Activated T-cell treated with anti-CD3 and anti-CD28 coated beads, Interleukin-2, amount 50 U/mL, for 24 hours (primary cell): ENCODE data around the gene NPHP4.

Experiments
- DNase-seq: peaks from one replicate; pipeline ENCODE4 v3.0.0-alpha.2; 2020
- H3K27ac Mint-ChIP-seq: 2 replicates; pipeline ENCODE4 v1.8.0; 2020; ENCODE audit warnings: mild to moderate bottlenecking, mixed read lengths
- H3K27me3 Mint-ChIP-seq: 2 replicates; pipeline ENCODE4 v1.8.0; 2020; ENCODE audit warnings: mixed read lengths
- H3K36me3 Mint-ChIP-seq: 2 replicates; pipeline ENCODE4 v1.8.0; 2020; ENCODE audit warnings: low read depth, mixed read lengths
- H3K4me1 Mint-ChIP-seq: 2 replicates; pipeline ENCODE4 v1.8.0; 2020; ENCODE audit warnings: low read depth, mixed read lengths
- H3K4me3 Mint-ChIP-seq: 2 replicates; pipeline ENCODE4 v1.8.0; 2020; ENCODE audit warnings: mild to moderate bottlenecking, moderate library complexity, mixed read lengths
- H3K9me3 Mint-ChIP-seq: 2 replicates; pipeline ENCODE4 v1.8.0; 2020; ENCODE audit warnings: mixed read lengths

Gene NPHP4

DNA sequence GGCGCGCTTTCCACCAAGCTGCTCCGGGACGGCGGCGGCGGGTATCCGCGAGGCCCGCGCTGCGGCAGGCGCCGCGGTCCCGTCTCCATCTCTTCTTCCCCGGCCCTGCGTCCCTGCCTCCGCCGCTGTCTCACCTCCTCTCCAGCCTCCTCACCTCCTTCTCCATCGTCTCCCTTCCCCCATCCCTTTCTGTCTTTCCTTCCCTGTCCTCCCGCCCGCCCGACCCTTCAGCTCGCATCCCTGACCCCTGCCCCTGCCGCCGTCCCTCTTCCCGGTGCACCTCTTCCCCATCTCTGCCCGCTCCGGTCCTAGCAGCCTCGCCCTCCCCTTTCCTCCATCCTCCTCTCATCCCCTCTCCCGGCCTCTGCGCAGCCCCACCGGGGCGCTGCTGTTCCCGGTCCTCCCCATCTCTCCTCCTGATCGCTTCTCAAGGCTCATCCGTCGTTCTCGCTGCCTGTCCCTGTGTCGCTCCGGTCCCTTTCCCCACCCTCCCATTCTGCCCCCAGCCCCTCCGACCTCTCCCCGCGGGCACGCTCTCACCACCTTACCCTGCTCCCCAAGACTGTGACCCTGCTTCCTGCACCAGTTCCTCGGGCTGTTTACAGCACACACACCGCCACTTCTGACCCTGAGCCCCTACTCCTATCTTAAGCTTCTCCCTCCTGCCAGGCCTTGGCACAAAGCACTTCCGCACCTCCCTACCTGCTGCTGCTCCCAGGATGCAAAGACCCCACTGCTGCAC is 760 bp upstream of the NPHP4 start:
- no peaks in the 10 kb centered on the region for H3K27me3 Mint-ChIP-seq
- DNase-seq = peak; percentile 58
- H3K4me3 Mint-ChIP-seq = peak overlapping the region; percentile 96
- H3K36me3 Mint-ChIP-seq = peaks cover 22% of the 10 kb centered on the region
- no peaks in the 10 kb centered on the region for H3K9me3 Mint-ChIP-seq
- H3K4me1 Mint-ChIP-seq = peaks cover 35% of the 10 kb centered on the region
- peak overlapping the region; percentile 94 for H3K27ac Mint-ChIP-seq

DNA sequence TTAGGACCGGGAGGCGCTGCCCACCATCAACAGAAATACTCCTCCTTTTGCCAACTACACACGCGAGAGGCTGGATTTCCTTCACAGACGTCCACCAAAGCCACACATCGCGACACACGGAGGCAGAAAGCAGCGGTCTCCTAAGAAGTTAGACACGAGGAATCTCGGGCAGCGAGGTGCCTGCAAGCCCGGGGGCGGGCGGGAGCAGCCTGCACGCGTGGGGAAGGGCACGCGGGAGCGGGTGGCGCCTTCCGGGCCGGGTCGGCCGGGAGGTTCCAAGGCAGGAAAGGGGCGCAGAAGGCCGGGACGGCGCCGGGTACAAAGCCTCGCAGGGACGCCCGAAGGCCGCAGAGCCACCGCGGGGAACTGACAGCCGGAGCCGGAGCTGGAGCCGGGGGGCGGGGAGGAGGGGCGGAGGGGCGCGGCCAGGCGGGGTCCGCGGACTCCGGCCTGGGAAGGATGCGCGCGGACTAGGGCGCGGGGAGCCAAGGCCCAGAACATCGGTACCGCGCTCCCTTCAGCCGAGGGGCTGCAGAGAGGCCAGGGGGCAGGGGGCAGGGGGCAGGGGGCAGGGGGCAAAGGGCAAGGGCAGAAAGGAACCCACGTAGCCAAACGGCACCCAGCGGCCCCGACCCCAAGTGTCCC is 722 bp downstream of the NPHP4 start:
- H3K36me3 Mint-ChIP-seq = peaks cover 15% of the 10 kb centered on the region
- H3K27me3 Mint-ChIP-seq = no peaks in the 10 kb centered on the region
- DNase-seq = no peak
- H3K27ac Mint-ChIP-seq = peak overlapping the region; percentile 94
- peaks cover 32% of the 10 kb centered on the region for H3K4me1 Mint-ChIP-seq
- H3K4me3 Mint-ChIP-seq = peak overlapping the region; percentile 96
- H3K9me3 Mint-ChIP-seq = no peaks in the 10 kb centered on the region

DNA sequence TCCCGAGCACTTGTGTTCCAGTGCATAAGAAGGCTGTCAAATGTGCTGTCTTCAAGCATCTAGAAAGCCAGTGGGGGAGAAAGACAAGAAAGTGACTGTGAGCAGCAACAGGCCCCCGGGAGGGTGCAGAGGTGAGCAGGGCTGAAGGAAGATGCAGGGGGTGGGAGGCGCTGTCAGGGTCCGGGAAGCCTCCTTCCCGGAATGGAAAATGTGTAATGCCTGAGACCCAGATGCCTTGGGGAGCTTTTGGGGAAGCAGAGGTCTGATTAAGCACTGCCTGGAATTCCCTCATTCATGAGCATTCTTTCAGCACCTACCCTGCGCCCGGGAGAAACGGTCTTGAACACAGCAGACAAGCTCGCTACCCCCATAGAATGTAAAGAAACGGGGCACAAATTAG is 1.3 kb downstream of the NPHP4 start:
- DNase-seq = no peak
- Mint-ChIP-seq H3K4me3 (peak overlapping the region; percentile 96), H3K4me1 (peaks cover 31% of the 10 kb centered on the region), H3K27ac (peak overlapping the region; percentile 85), H3K9me3 (no peaks in the 10 kb centered on the region), H3K27me3 (no peaks in the 10 kb centered on the region), H3K36me3 (peaks cover 11% of the 10 kb centered on the region)

DNA sequence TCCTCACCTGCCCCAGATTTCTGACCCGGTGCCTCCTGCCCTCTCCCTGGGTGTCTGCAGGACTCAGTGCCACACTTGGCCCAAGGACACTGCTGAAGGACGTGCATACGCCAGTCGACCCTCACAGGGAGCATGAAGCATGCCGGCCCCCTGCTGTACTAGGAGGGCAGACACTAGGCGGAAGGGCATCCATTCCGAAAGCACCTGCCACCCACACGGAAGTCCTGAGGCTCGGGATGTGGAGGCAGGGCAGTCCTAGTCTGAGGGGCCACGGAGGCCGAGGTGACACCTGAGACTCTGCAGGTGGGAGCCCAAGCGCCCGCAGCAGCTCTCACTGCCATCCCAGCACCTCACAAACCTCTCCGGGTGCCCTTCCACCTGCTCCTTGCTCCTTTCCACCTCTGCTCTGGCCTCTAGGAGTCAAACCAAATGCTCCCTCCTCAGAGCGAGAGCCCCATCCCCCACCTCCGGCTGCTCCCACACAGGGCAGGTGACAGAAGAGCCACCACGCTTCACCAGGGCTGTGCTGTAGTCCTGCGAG is 2.4 kb downstream of the NPHP4 start:
- Mint-ChIP-seq H3K27me3 (no peaks in the 10 kb centered on the region), H3K9me3 (no peaks in the 10 kb centered on the region), H3K4me3 (no peak overlapping the region), H3K36me3 (peaks cover 20% of the 10 kb centered on the region), H3K4me1 (peaks cover 21% of the 10 kb centered on the region), H3K27ac (no peak overlapping the region)
- DNase-seq = no peak

DNA sequence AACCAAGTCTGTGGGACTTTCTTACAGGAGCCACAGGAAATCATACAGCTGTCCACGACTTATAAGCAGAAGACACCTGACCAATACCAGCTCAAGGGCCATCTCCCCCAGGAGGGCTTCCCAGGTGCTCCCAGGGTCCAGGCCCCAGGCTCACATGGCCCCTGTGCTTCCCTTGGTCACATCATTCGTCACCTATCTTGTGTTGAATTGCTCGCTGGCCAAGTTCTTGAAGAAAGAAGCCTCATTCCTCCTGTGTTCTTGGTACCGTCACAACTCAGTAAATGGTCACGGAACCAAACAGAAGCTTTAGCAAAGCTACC is 3.0 kb downstream of the NPHP4 start:
- Mint-ChIP-seq H3K27ac (no peak overlapping the region), H3K4me3 (no peak overlapping the region), H3K9me3 (no peaks in the 10 kb centered on the region), H3K27me3 (no peaks in the 10 kb centered on the region), H3K36me3 (peaks cover 23% of the 10 kb centered on the region), H3K4me1 (peaks cover 15% of the 10 kb centered on the region)
- no peak for DNase-seq

DNA sequence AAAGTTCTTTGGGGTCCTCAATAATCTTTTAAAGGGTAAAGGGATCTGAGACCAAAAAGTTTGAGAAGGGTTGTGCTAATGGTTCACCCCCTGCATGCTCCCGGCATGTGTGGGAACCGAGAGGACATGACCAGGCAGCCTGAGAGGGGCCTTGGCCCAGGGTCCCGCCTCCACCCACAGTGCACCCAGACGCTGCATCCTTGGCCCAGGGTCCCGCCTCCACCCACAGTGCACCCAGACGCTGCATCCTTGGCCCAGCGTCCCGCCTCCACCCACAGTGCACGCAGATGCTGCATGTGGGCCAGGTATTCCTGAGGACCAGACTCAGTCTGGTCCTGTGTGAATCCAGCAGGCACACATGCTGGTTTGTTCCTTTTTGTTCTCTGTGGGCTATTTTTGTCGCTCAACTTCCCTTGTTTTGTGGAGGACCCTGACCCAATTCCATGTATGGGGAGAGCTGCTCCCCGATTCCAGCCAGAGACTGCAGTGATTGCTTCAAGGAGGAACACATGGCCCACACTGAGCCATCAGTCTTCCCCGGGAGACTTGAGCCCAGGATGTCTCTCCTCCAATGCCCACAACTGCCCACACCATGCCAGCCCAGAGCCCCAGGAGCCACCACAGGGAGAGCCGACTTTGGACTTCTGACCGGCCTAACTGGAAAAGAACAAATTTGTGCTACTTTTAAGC is 3.5 kb downstream of the NPHP4 start:
- no peaks in the 10 kb centered on the region for H3K9me3 Mint-ChIP-seq
- H3K27me3 Mint-ChIP-seq = no peaks in the 10 kb centered on the region
- DNase-seq = no peak
- no peak overlapping the region for H3K27ac Mint-ChIP-seq
- H3K36me3 Mint-ChIP-seq = peaks cover 23% of the 10 kb centered on the region
- H3K4me3 Mint-ChIP-seq = no peak overlapping the region
- H3K4me1 Mint-ChIP-seq = peaks cover 10% of the 10 kb centered on the region

DNA sequence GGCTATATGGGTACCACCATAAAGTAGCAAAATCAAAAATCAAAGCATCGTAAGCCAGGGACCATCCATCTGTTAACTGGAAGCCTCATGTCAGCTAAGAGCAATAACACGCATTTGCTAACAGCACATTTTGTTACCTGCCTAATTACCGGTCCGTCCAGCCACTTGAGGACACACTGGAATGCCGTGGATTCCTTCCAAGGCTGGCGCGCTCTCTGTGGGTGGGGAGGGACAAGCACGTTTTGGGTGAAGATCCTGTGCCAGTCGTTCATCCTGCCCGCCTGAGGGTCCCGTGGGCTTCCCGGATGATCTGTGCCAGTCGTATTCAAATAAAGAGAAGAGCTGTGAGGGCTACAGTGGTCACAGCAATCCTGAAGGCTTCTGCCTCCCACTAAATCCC is 6.2 kb downstream of the NPHP4 start:
- H3K4me1 Mint-ChIP-seq = peaks cover 4% of the 10 kb centered on the region
- H3K27ac Mint-ChIP-seq = no peak overlapping the region
- H3K27me3 Mint-ChIP-seq = no peaks in the 10 kb centered on the region
- DNase-seq = no peak
- no peaks in the 10 kb centered on the region for H3K9me3 Mint-ChIP-seq
- H3K36me3 Mint-ChIP-seq = peaks cover 31% of the 10 kb centered on the region
- H3K4me3 Mint-ChIP-seq = no peak overlapping the region

DNA sequence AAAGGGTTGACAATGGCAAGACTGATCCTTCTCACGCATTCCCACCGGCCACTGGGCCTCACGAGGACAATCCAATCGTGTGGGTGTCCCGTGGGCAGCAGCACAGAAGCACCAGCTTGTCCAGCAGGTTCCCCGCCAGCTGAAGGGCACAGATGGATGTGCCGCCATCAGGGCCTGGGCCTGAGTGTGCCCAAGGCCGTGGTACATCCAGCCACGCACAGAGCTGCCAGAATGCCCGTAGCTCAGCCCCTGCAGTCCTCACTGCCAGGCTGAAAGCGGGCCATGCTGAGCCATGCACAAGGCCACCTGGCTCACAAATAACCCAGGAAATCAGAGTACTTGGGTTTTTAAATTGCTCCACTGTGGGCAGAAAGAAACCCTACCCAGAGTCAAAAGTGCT is 7.0 kb downstream of the NPHP4 start:
- Mint-ChIP-seq H3K4me1 (no peaks in the 10 kb centered on the region), H3K27ac (no peak overlapping the region), H3K9me3 (no peaks in the 10 kb centered on the region), H3K27me3 (no peaks in the 10 kb centered on the region), H3K4me3 (no peak overlapping the region), H3K36me3 (peaks cover 31% of the 10 kb centered on the region)
- DNase-seq = no peak

DNA sequence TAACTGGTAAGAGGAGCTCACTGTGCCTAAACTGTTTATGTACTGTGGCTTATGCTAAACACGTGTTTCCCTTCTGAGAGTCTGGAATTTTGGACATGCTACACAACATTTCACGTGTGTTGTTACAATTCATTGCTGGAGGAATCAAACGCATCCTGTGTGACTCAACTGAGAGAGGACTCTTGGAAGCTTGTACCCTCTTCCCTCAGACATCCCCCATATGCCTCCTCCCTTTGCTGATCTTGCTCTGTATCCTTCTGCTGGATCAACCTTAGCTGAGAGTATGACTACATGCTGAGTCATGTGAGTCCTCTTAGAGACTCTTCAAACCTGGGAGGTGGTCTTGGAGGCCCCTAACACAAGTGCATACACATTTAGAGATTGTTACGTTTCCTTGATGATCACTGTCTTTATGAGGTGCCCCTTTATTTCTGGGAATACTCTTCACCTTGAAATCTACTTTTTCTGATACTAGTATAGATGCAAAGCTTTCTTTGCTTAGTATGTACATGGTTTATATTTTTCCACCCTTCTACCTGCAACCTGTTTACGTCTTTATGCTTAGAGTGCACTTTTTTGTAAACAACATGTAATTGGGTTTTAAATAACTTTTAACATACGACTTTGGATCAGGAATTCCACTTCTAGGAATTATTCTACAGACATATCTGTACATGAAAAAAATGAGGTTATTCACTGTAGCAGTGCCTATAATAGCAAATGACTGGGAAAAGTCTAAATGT is 8.7 kb downstream of the NPHP4 start:
- Mint-ChIP-seq H3K27me3 (no peaks in the 10 kb centered on the region), H3K36me3 (peaks cover 32% of the 10 kb centered on the region), H3K4me3 (no peak overlapping the region), H3K9me3 (no peaks in the 10 kb centered on the region), H3K27ac (no peak overlapping the region), H3K4me1 (no peaks in the 10 kb centered on the region)
- no peak for DNase-seq

DNA sequence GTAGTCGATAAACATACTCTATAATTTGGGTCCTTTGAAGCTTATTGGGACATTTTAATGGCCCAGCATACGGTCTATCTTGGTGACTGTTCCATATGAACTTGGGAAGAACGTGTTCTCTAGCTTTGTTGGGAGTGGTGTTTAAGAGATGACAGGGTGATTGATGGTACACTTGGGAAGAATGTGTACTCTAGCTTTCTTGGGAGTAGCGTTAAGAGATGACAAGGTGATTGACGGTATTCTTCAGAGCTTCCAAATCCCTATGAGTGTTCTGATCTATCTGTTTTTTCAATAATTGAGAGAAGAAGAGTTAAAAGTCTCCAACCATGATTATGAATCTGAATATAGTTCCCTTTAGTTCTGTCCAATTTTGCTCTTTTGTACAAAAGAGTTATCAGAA is 9.4 kb downstream of the NPHP4 start:
- Mint-ChIP-seq H3K36me3 (peaks cover 32% of the 10 kb centered on the region), H3K4me1 (no peaks in the 10 kb centered on the region), H3K27me3 (no peaks in the 10 kb centered on the region), H3K27ac (no peak overlapping the region), H3K4me3 (no peak overlapping the region), H3K9me3 (no peaks in the 10 kb centered on the region)
- DNase-seq = no peak

DNA sequence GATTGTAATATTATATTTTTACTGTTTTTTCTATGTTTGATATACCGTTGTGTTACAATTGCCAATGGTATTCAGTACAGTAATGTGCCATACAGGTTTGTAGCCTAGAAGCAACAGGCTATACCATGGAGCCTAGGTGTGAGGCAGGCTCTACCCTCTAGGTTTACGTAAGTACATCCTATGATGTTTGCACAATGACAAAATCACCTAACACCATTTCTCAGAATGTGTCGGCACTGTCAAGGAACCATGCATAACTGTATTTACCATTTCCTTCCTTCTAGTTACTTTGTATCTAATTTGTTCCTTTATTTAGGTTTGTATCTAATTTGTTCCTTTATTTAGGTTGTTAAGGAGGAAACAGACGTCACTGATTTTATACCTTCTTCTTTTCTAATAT is 9.9 kb downstream of the NPHP4 start:
- DNase-seq = no peak
- no peak overlapping the region for H3K27ac Mint-ChIP-seq
- no peak overlapping the region for H3K4me3 Mint-ChIP-seq
- no peaks in the 10 kb centered on the region for H3K27me3 Mint-ChIP-seq
- peaks cover 2% of the 10 kb centered on the region for H3K4me1 Mint-ChIP-seq
- peaks cover 2% of the 10 kb centered on the region for H3K9me3 Mint-ChIP-seq
- H3K36me3 Mint-ChIP-seq = peaks cover 36% of the 10 kb centered on the region

DNA sequence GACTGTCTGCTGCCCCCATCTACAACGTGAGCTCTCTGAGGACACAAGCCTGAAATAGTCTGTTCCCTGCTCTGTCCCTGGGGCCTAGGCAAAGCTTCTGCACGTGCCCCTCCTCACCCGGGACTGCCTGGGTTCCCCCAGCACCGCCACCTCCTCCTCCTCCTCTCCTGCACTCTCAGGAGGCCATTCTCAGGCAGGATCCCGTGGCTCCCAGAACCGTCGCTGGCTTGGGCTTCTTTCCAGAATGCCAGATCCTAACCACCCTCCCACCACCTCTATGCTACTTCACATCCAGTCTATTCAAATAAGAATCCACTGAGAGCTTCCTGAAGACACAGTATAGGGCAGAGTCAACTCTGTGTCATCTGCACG is 11.2 kb downstream of the NPHP4 start:
- Mint-ChIP-seq H3K27me3 (no peaks in the 10 kb centered on the region), H3K27ac (no peak overlapping the region), H3K36me3 (peaks cover 44% of the 10 kb centered on the region), H3K4me3 (no peak overlapping the region), H3K4me1 (peaks cover 2% of the 10 kb centered on the region), H3K9me3 (peaks cover 2% of the 10 kb centered on the region)
- DNase-seq = no peak

DNA sequence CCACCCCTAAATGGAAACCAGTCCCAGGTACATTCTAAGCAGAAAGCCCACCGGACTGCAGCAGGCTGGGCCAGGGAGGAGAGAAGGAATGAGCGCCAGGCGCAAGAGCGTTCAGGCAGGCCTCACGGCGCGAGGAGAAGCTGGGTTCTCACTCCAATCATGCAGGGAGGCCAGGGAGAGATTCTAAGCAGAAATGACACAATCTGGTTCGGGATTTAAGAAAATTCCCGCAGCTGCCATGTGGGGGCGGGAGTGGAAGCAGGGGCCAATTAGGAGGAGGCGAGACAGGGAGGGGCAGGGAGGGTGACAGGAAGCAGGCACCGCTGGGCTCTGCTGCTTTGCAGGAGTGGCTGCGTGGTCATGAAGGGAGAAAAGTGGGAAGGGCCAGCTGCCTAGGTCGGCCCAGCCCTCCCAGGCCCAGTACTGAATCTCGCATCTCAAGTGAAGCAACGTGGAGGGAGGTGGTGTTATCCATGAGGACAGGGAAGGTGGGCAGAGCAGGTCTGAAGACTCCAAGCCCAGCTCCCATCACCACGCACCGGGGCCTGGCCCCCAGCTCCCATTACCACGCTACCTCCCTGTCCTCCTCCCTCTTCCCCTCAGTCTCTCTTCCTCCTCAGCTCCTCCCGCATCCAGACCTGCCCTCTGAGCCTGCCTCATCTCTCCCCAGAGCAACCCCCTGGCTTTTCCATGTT is 11.8 kb downstream of the NPHP4 start:
- DNase-seq = no peak
- no peaks in the 10 kb centered on the region for H3K27me3 Mint-ChIP-seq
- H3K4me3 Mint-ChIP-seq = no peak overlapping the region
- H3K9me3 Mint-ChIP-seq = peaks cover 2% of the 10 kb centered on the region
- no peak overlapping the region for H3K27ac Mint-ChIP-seq
- H3K4me1 Mint-ChIP-seq = peaks cover 2% of the 10 kb centered on the region
- peaks cover 43% of the 10 kb centered on the region for H3K36me3 Mint-ChIP-seq
